HepG2 (cell line): ENCODE results near the gene FAM83F. TPM values are rescaled to one million over a fixed set of nuclear protein-coding genes. Genes with fewer than 3 reads are reported as not detected.
A peak's percentile ranks its signal among the peaks of the same experiment; 100 is the strongest.

Experiments used
- CEBPZ ChIP-seq: IDR thresholded peaks from 2 replicates; pipeline ENCODE4 v1.6.1; 2012; ENCODE audit warnings: low read length, improper control_type of control experiment
- CSRNP2 ChIP-seq: sonication (generic); formaldehyde crosslinking; conservative IDR thresholded peaks from 2 replicates; pipeline ENCODE4 v1.8.0; 2022; ENCODE audit warnings: low read depth, missing genetic modification reagents
- EHMT2 ChIP-seq: fragments of 200-600 bp; sonication (generic); IDR thresholded peaks from 2 replicates; pipeline ENCODE4 v1.7.0; 2017; ENCODE audit warnings: antibody characterized with exemption, low read depth, low read length, borderline replicate concordance
- KMT2A ChIP-seq: sonication (generic); formaldehyde crosslinking; IDR thresholded peaks from 2 replicates; pipeline ENCODE4 v1.4.0; 2020; ENCODE audit warnings: missing genetic modification reagents
- NONO ChIP-seq, 2 experiments: fragments of 450-650 bp in 1 of 2; sonication (generic) in 1 of 2; formaldehyde crosslinking in 1 of 2; IDR thresholded peaks in 1 of 2; conservative IDR thresholded peaks in 1 of 2; 2 replicates each; pipeline versions ENCODE4 v1.6.1 to v1.8.0; 2017 to 2022; ENCODE audit warnings: mild to moderate bottlenecking in 1 of 2, missing genetic modification reagents in 1 of 2, moderate library complexity in 1 of 2
- NPAS2 ChIP-seq: sonication (generic); formaldehyde crosslinking; IDR thresholded peaks from 2 replicates; pipeline ENCODE4 v1.8.0; 2022; ENCODE audit warnings: mild to moderate bottlenecking, missing genetic modification reagents, borderline replicate concordance
- ZEB1 ChIP-seq: IDR thresholded peaks from 2 replicates; pipeline ENCODE4 v1.6.1; 2012; ENCODE audit warnings: mild to moderate bottlenecking, low read depth, inconsistent platforms; ENCODE audit not compliant: insufficient replicate concordance
- ZNF10 ChIP-seq: sonication (generic); formaldehyde crosslinking; IDR thresholded peaks from 2 replicates; pipeline ENCODE4 v1.4.0; 2020; ENCODE audit warnings: mild to moderate bottlenecking, low read depth, missing genetic modification reagents, borderline replicate concordance
- ZNF576 ChIP-seq: sonication (generic); formaldehyde crosslinking; IDR thresholded peaks from 2 replicates; pipeline ENCODE4 v1.4.0; 2020; ENCODE audit warnings: mild to moderate bottlenecking, missing genetic modification reagents
- ZNF619 ChIP-seq: sonication (generic); formaldehyde crosslinking; IDR thresholded peaks from 2 replicates; pipeline ENCODE4 v1.4.0; 2020; ENCODE audit warnings: mild to moderate bottlenecking, missing genetic modification reagents
- ZNF691 ChIP-seq: sonication (generic); formaldehyde crosslinking; IDR thresholded peaks from 2 replicates; pipeline ENCODE4 v1.4.0; 2020; ENCODE audit warnings: missing genetic modification reagents, low read depth, mild to moderate bottlenecking, borderline replicate concordance
- ZNF703 ChIP-seq: sonication (generic); formaldehyde crosslinking; IDR thresholded peaks from 2 replicates; pipeline ENCODE4 v1.5.1; 2020; ENCODE audit warnings: missing genetic modification reagents, mild to moderate bottlenecking, moderate library complexity, borderline replicate concordance
- ZNF710 ChIP-seq: sonication (generic); formaldehyde crosslinking; IDR thresholded peaks from 2 replicates; pipeline ENCODE4 v1.5.0; 2020; ENCODE audit warnings: mild to moderate bottlenecking, missing genetic modification reagents, borderline replicate concordance
- ZNF83 ChIP-seq: sonication (generic); formaldehyde crosslinking; IDR thresholded peaks from 2 replicates; pipeline ENCODE4 v1.4.0; 2020; ENCODE audit warnings: missing genetic modification reagents, mild to moderate bottlenecking, borderline replicate concordance
- ZXDC ChIP-seq: sonication (generic); formaldehyde crosslinking; IDR thresholded peaks from 2 replicates; pipeline ENCODE4 v1.5.0; 2020; ENCODE audit warnings: mild to moderate bottlenecking, missing genetic modification reagents
- polyA plus RNA-seq, 8 experiments: library from polyadenylated mRNA; depleted of rRNA in 3 of 8; stranded (reverse) in 7 of 8; unstranded in 1 of 8; fragments of >200 nt; fragmentation: Illumina TruSeq in 4 of 8; extraction: Trizol in 4 of 8; gene quantifications; 2 replicates each; pipeline versions ENCODE4 v1.2.1 to v1.2.3, GENCODE V29; 2011 to 2016; ENCODE audit warnings: low read depth in 4 of 8, missing spikeins in 1 of 8, mixed read lengths in 1 of 8; ENCODE audit not compliant: insufficient read depth in 1 of 8
- total RNA-seq, 5 experiments: library from RNA; depleted of rRNA; stranded (reverse); fragments of >200 nt; fragmentation: Illumina TruSeq; extraction: Trizol; gene quantifications; 2 replicates each; pipeline ENCODE4 v1.2.3, GENCODE V29; 2016; ENCODE audit warnings: low read depth in 1 of 5

FAM83F gene
- total and polyA plus RNA-seq, 2 of the 13 experiments (the other 11 are each of a cell fraction or from before 2014, with no cell fraction given) = not detected

- no peak for TF ChIP-seq ZNF703 (CRISPR knock-in tag)
- TF ChIP-seq EHMT2 = no peak
- TF ChIP-seq ZNF691 (CRISPR knock-in tag) = no peak
- TF ChIP-seq ZNF710 (CRISPR knock-in tag) = no peak
- TF ChIP-seq ZEB1 = no peak
- no peak for TF ChIP-seq ZNF10
- TF ChIP-seq ZNF619 (CRISPR knock-in tag) = no peak
- TF ChIP-seq ZNF576 (CRISPR knock-in tag) = no peak
- TF ChIP-seq CEBPZ = no peak
- TF ChIP-seq ZNF83 (CRISPR knock-in tag) = no peak
- no peak for TF ChIP-seq ZXDC
- TF ChIP-seq NPAS2 = no peak
- no peak for TF ChIP-seq CSRNP2 (CRISPR knock-in tag)
- no peak for TF ChIP-seq NONO (IDR thresholded peaks at IDR 0.05)
- peak; percentile 59 for TF ChIP-seq NONO (CRISPR knock-in tag; conservative IDR thresholded peaks at IDR 0.05)
- peak; percentile 78 for TF ChIP-seq KMT2A (CRISPR knock-in tag)
Observed at GRCh38 chr22:40044870-40045834, 50.4 kb downstream of the FAM83F start (continued).
